Fibroblast of peridontal ligament (primary cell): ENCODE measurements around the gene COL4A2.
"Not testable (repeated sequence)": the region's sequence is repeated elsewhere in the genome, so short reads cannot be mapped to it uniquely, and the experiment has no call there.

Experiments used
- DNase-seq: peaks from one replicate; pipeline ENCODE4 v3.0.0-alpha.2; 2010; ENCODE audit errors: extremely low read depth

The COL4A2 gene

DNA sequence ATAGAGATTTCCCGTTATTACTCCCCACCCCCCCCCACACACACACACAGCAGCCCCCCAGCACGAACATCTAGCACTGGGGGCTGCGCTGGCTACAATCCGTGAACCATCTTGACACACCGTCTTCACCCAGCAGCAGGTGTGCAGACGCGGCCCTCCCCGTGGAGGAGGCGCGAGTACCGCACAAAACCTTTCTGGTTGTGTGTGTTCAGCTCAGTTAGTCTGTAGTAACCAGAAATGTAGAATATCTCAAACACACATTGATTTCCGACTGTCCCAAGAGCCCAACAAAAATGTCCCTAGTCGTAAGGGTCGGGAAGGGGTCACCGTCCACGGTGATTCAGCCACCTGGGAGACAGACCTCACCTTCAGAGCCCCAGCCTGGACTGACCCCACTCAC is 131.7 kb downstream of the COL4A2 start:
- no peak for DNase-seq

DNA sequence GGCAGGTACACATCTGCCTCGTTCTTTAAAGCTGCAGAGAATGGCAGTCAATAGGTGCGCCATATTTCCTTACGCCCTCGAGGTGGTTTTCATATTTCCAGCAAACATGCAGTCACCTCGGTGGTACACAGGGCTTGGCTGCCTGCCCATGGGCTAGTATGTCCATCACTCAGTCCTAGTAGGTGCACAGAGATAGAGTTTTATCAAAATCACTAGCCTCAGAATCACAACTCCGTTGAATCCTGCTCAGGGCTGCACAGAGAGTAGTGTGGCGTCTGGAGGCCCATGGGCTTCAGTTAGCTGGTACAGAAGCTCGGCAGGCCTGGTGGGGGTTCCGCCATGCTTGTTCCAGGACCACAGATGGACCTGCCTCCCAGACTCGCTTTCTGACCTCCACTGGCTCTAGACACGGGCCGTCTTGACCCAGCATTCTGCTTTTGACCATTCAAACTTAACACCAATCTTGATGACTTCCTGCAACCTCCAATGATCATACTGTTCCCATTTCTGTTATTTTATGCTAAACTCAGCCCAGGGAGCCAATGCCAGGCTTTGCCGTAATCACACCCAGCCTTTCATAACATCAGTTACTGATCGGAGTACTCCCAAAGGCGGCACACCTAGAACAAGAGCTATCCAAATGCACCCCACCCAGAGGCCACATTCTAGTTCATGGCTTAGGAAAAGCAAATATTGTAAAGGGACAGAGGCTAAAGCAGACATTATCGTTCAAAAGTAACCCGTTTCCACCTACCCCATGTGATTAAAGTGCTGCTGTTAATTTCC is 134.1 kb downstream of the COL4A2 start:
- DNase-seq, result no peak

GRCh38 chr13:110442930-110443621 is 136.0 kb downstream of the COL4A2 start:
- peak; percentile 57 for DNase-seq

- peak; percentile 21 for DNase-seq
These were observed 136.6 kb downstream of the COL4A2 start for GRCh38 chr13:110443622-110444225.

GRCh38 chr13:110444226-110444653 is 137.2 kb downstream of the COL4A2 start:
- DNase-seq, result peak; percentile 76

DNA sequence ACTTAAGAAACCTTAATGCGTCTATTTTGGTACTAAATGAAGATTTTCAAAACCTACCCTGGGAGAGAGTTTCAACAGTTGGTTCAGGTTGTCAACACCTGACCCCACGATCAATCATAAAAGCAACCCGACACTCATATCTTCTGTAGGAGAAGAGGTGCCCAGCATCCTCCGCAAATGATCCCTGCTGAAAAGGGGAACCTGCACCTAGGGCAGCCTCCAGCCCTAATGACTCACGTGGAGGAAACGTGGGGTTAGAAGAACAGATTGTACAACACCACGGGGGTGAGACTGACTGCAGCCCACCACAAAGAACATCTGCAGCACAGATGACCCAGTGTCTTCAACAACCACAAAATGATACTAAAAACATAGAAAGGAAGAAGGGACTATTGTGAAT is 138.1 kb downstream of the COL4A2 start:
- DNase-seq, result no peak

- no peak for DNase-seq
These were observed 138.9 kb downstream of the COL4A2 start for GRCh38 chr13:110445722-110446574.

- no peak for DNase-seq
These were observed 139.4 kb downstream of the COL4A2 start for GRCh38 chr13:110446575-110446890.

DNA sequence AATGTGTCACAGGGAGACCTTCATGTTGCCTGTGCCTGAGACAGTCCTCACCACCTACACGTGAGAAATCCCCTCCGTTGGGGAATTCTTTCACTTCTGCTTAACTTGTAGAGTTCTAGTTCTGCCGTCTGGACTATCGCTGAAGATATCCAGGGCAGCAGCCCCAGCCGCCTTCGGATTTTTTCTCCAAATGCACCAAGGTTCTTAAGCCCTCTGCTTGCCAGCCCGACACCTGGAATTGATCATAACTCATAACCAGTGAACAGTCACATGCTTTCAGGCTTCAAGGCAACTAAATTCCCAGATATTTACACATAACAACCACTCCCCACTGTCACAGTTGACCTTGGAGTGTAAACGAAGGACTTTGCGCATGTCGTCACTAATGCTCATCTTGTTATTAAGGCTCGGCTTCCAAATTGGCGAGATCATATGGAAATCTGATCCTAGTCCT is 140.0 kb downstream of the COL4A2 start:
- DNase-seq, result peak; percentile 52

- no peak for DNase-seq
These were observed 140.7 kb downstream of the COL4A2 start for GRCh38 chr13:110447801-110448200.

DNA sequence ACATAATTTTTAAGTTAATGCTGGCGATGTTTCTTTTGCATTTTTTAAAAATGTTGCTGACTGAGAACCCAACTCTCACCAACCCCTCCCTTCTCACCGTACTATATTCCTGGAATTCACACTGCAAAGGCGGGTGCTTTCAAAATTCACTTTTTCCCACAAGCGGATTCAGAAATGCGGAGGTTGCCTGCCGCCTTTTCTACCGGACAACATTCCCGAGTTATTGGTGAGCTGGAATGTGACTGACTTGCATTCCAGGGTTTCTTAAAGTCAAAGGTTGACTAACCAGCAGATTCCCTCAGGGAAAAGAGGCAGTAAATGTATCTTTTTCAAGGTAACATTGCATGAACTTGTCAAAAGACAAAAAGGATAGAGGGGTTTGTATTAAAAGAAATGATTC is 141.1 kb downstream of the COL4A2 start:
- DNase-seq, result peak; percentile 37

DNA sequence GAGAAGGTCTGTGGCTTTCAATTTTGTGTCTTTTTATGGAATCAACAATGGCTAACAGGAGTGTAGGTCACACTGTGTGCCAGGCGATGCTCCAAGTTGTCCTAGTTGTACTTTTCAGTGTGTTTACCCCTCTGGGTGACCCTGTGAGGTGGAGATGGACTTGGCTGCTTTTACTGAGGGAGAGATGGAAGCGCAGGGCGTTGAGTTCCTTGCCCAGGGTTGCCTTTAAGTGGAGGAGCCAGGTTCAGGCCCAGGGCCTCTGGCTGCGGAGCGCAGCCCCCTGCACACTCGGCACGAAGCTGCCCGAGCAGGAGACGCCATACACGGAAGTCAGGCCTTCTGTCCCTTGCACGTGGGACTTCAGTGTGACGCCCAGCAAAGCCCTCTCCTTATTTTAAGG is 141.6 kb downstream of the COL4A2 start:
- no peak for DNase-seq

- no peak for DNase-seq
These were observed 142.3 kb downstream of the COL4A2 start for GRCh38 chr13:110449219-110450015.

- no peak for DNase-seq
These were observed 143.2 kb downstream of the COL4A2 start for GRCh38 chr13:110450016-110450900.

DNA sequence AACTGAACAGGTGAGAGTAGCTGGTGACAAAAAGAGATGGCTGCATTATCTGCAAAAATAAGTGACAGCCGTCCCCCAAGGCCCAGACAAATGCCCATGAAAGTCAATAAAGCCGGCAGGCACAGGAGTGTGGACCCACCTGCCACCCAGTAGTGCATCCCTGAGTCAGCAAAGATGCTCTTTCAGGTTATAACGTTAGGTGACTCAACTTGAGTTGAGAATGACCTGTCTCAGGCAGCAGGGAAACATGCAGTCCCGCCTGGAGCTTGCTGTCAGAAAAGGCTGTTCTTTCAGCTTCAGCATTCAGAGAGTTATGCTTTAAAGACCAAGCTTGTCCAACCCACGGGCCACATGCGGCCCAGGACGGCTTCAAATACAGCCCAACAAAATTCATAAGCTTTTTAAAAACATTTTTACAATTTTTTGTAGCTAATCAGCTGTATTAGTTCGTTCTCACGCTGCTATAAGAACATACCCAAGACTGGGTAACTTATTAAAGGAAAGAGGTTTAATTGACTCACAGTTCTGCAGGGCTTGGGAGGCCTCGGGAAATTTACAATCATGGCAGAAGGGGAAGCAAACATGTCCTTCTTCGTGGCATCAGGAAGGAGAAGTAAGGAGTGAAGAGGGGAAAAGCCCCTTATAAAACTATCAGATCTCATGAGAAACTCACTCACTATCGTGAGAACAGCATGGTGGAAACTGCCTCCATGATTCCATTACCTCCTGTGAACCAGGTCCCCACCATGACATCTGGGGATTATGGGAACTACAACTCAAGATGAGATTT is 144.1 kb downstream of the COL4A2 start:
- no peak for DNase-seq

GRCh38 chr13:110453091-110453490 is 146.0 kb downstream of the COL4A2 start:
- DNase-seq, result not testable (repeated sequence)

GRCh38 chr13:110453797-110454196 is 146.7 kb downstream of the COL4A2 start:
- DNase-seq, result no peak

- DNase-seq, result no peak
These were observed 147.3 kb downstream of the COL4A2 start for GRCh38 chr13:110454227-110454859.

- DNase-seq, result no peak
These were observed 147.9 kb downstream of the COL4A2 start for GRCh38 chr13:110454956-110455355.
